Heart right ventricle (tissue), 16 donors: ENCODE measurements around the gene TRIM66. TPM values are rescaled to one million over a fixed set of nuclear protein-coding genes. Genes with fewer than 3 reads are reported as not detected.

Experiments
- ATAC-seq, 8 donors: fragments of 200-7000 bp; cut with Tn5 transposase; one replicate each; pipeline ENCODE4 v1.9.1; 2020; ENCODE audit warnings: mild to moderate bottlenecking in 8 of 8, moderate library complexity in 8 of 8, moderate number of reproducible peaks in 1 of 8
- DNase-seq, 2 donors: peaks; one replicate each; pipeline ENCODE4 v3.0.0-alpha.2; 2020
- H3K27ac ChIP-seq, 10 donors: fragments of 200-600 bp; sonication (generic) in 2 of 10; one replicate each; pipeline versions ENCODE4 v1.5.0 to v1.8.0; 2020 to 2022; ENCODE audit warnings: mild to moderate bottlenecking in 3 of 10
- H3K27me3 ChIP-seq, 7 donors: fragments of 200-600 bp; one replicate each; pipeline ENCODE4 v1.8.0; 2021 to 2022; ENCODE audit warnings: mild to moderate bottlenecking in 2 of 7
- H3K36me3 ChIP-seq, 9 donors: fragments of 200-600 bp; sonication (generic) in 1 of 9; one replicate each; pipeline versions ENCODE4 v1.5.0 to v1.8.0; 2020 to 2022; ENCODE audit warnings: mild to moderate bottlenecking in 2 of 9
- H3K4me1 ChIP-seq, 9 donors: fragments of 200-600 bp; sonication (generic) in 1 of 9; one replicate each; pipeline versions ENCODE4 v1.5.0 to v1.8.0; 2020 to 2022; ENCODE audit warnings: mild to moderate bottlenecking in 4 of 9
- H3K4me3 ChIP-seq, 10 donors: fragments of 200-600 bp; sonication (generic) in 2 of 10; one replicate each; pipeline versions ENCODE4 v1.5.0 to v1.8.0; 2020 to 2022; ENCODE audit warnings: mild to moderate bottlenecking in 7 of 10, moderate library complexity in 2 of 10
- H3K9me3 ChIP-seq, 11 donors: fragments of 200-600 bp in 10 of 11; sonication (generic) in 2 of 11; one replicate each; pipeline versions ENCODE4 v1.5.0 to v1.8.0; 2013 to 2022; ENCODE audit warnings: mild to moderate bottlenecking in 2 of 11, control low read depth in 1 of 11, moderate library complexity in 1 of 11
- WGBS, 2 donors: extraction: QIAGEN DNeasy Blood & Tissue Kit; methylation state at CpG; one replicate each; pipeline ENCODE4 v1.1.7; 2013; ENCODE audit warnings: inconsistent platforms in 1 of 2; 5-methylcytosine and 5-hydroxymethylcytosine counted together
- intact Hi-C, 10 donors: fragments of 100-400 bp; cut with DNase I; formaldehyde crosslinking; loops; one replicate each; pipeline versions ENCODE4 v1.11.1 to v1.14.2; 2022
- polyA plus RNA-seq, 2 donors: library from polyadenylated mRNA; stranded (reverse); fragments of 200-250 nt; gene quantifications; one replicate each; pipeline ENCODE4 v1.2.3, GENCODE V29; 2013
- total RNA-seq, 10 donors: library from RNA; stranded (reverse); fragmentation: NEBNext Ultra II Directional in 3 of 10; extraction: Animal tissue kit (Norgen Biotek cat#: 25700) in 3 of 10; gene quantifications; one replicate each; pipeline versions ENCODE4 v1.2.1 to v1.2.4, GENCODE V29; 2021 to 2023
- TF ChIP-seq, protein P1 (sequence below), 9 donors: fragments of 200-600 bp; sonication (generic) in 2 of 9; IDR thresholded peaks; one replicate each; pipeline versions ENCODE4 v1.5.0 to v1.8.0; 2021 to 2022; ENCODE audit warnings: antibody characterized with exemption in 9 of 9, mild to moderate bottlenecking in 5 of 9, moderate library complexity in 1 of 9
- donor health status: Arrhythmogenic right ventricular cardiomyopathy.
- donor health status: ischemic (EF 13 %, LVEDD 7.1; RV severe dilation, severe dysfunction).
- donor health status: healthy with polysubstance abuse.
- donor health status: DM: no; HTN: yes; CAD: no.
- donor health status: DM: no; HTN: no; CAD: no.
- donor health status: ischemic (EF 25% LVEDD 6.9; RV normal size, moderate dysfunction).
- donor health status: ischemic (EF 25% LVEDD 5.7; RV mildly dilated, moderate dysfunction).
- donor health status: healthy.
- donor health status: DM: yes; HTN: yes; CAD: no.
- donor health status: Ischemic cardiomyopathy.
- donor health status: ischemic (EF 35%, LVEDD 5.7; RV mildly dilated, moderate dysfunction).
- donor health status: nonischemic (EF 11% LVEDD 7.7; RV severe dilation, severe dysfunction).
- donor health status: DM: yes; HTN: yes; CAD: no.
- donor health status: PGD.
- donor health status: ischemic (EF 29% LVEDD 5.4; RV normal size, mild dysfunction).
- donor health status: nonischemic (EF 23%, LVEDD 6.1; RV moderate dilation, normal function).

TRIM66 gene
- total and polyA plus RNA-seq, 12 donors = 0.33 to 7.4 (median 2.8) TPM

DNA sequence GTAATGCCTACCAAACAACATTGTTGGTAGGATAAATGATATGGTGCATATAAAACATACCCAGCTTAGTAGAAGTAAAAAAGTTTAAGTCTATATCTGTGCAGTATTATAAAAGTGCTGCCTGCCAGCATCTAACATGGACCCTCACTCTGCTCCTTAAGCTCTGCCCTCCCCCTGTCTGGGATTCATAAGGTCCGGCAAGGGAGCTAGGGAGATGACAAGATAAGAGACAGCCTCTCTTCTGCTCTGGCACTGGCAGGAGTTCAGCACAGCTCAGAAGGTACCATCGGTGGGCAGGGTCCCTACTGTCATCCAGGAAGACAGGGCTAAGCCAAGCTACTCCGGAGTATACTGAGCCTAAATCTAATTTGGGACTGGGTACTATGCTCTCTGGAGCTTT is 42.8 kb downstream of the TRIM66 start:
- intact Hi-C loops = no loop called here
- H3K36me3 ChIP-seq = peaks cover 0 to 97% (median 0%) of the 10 kb centered on the region in 9 donors

DNA sequence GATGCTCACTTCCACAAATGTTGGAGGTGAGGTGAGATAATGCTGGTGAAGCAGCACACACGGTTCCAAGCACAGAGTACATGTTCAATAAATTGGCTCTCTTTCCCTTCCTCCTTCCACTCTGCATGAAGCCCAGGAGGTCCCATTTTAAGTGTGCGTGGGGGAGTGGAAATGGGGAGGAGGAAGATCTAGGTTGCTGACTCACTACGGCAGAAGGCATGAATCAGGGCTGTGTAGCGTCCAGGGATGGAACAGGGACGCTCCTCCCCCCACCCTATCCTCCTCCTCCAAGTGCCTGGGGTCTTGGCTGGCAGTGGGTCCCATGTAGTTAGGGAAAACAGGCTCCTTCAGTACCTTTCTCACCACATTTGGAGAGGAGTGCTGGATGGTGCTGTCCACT is 44.2 kb downstream of the TRIM66 start:
- Histone ChIP-seq H3K36me3 (peaks cover 0 to 97% (median 0%) of the 10 kb centered on the region in 9 donors), H3K4me1 (no peaks in the 10 kb centered on the region), H3K27ac (no peak overlapping the region), H3K9me3 (peaks cover 0 to 14% (median 0%) of the 10 kb centered on the region in 11 donors), H3K4me3 (no peak overlapping the region), H3K27me3 (no peaks in the 10 kb centered on the region)
- WGBS, 2 donors = 91 to 94% methylated on average over 5 of the region's 5 CpGs
- ATAC-seq = no peak
- intact Hi-C loops = no loop called here
- DNase-seq = no peak
- TF ChIP-seq, protein P1, sequence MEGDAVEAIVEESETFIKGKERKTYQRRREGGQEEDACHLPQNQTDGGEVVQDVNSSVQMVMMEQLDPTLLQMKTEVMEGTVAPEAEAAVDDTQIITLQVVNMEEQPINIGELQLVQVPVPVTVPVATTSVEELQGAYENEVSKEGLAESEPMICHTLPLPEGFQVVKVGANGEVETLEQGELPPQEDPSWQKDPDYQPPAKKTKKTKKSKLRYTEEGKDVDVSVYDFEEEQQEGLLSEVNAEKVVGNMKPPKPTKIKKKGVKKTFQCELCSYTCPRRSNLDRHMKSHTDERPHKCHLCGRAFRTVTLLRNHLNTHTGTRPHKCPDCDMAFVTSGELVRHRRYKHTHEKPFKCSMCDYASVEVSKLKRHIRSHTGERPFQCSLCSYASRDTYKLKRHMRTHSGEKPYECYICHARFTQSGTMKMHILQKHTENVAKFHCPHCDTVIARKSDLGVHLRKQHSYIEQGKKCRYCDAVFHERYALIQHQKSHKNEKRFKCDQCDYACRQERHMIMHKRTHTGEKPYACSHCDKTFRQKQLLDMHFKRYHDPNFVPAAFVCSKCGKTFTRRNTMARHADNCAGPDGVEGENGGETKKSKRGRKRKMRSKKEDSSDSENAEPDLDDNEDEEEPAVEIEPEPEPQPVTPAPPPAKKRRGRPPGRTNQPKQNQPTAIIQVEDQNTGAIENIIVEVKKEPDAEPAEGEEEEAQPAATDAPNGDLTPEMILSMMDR (IDR thresholded peaks at IDR 0.05) = no peak

More for the DNA sequence above, 42.8 kb downstream of the TRIM66 start:
- Histone ChIP-seq H3K4me1 (no peaks in the 10 kb centered on the region), H3K4me3 (no peak overlapping the region), H3K9me3 (peaks cover 0 to 14% (median 0%) of the 10 kb centered on the region in 11 donors), H3K27ac (no peak overlapping the region), H3K27me3 (no peaks in the 10 kb centered on the region)
- TF ChIP-seq, protein P1 (IDR thresholded peaks at IDR 0.05) = no peak
- WGBS, 2 donors = 89 to 91% methylated on average over 3 of the region's 3 CpGs
- DNase-seq (no peak), ATAC-seq (no peak)

DNA sequence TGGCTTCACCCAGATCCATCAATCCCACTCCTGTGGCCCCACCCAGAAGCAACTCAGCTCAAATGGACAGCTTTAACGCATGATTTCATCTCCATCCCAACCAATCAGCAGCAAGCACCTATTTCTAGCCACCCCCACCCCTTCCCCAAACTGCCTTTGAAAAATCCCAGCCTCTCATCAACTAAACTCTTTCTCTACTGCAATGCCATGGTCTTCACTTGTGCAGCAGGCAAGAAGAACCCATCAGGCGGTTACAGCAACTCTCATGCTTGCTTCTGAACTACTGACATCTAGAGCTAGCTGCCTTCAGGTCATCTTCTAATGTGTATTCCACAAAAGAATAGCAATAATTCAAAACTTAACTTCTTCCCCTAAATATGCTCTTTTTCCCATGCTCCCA is 46.3 kb downstream of the TRIM66 start:
- no peaks in the 10 kb centered on the region for H3K4me1 ChIP-seq
- H3K27me3 ChIP-seq = no peaks in the 10 kb centered on the region
- no peak for DNase-seq
- no peak overlapping the region for H3K27ac ChIP-seq
- H3K36me3 ChIP-seq = peaks cover 0 to 76% (median 0%) of the 10 kb centered on the region in 9 donors
- intact Hi-C loops = no loop called here
- peaks cover 0 to 14% (median 0%) of the 10 kb centered on the region in 11 donors for H3K9me3 ChIP-seq
- ATAC-seq = no peak
- 97 to 98% methylated on average over 2 of the region's 2 CpGs for WGBS, 2 donors
- H3K4me3 ChIP-seq = no peak overlapping the region
- TF ChIP-seq, protein P1 (IDR thresholded peaks at IDR 0.05) = no peak

DNA sequence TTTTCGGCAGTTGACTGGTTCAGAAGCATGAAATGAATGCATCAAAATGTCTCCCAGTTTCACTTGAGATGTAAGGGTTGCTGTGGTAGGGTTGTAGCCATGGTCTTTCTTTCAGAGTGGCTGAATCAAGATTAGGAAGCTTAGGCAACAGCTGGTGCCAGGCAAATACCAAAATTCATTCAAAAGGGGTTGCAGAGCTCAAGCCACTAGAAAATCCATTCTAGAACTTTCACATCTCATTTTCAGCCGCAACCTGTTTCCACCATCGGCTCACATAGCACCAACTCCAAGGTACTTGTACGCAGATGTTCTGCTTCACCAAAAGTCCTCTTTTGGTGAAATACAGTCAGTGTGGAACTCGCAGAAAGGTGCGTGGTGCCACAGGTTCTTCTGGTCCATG is 48.0 kb downstream of the TRIM66 start:
- TF ChIP-seq, protein P1 (IDR thresholded peaks at IDR 0.05) = no peak
- ATAC-seq = no peak
- no peak overlapping the region for H3K4me3 ChIP-seq
- peaks cover 0 to 14% (median 0%) of the 10 kb centered on the region in 11 donors for H3K9me3 ChIP-seq
- no peak overlapping the region for H3K27ac ChIP-seq
- H3K4me1 ChIP-seq = no peaks in the 10 kb centered on the region
- peaks cover 0 to 61% (median 0%) of the 10 kb centered on the region in 9 donors for H3K36me3 ChIP-seq
- H3K27me3 ChIP-seq = no peaks in the 10 kb centered on the region
- intact Hi-C loops = no loop called here
- 95 to 99% methylated on average over 6 of the region's 6 CpGs for WGBS, 2 donors
- no peak for DNase-seq
